Osteoblast (primary cell): ENCODE measurements around the gene EXPH5. TPM values are rescaled to one million over a fixed set of nuclear protein-coding genes. Genes with fewer than 3 reads are reported as not detected.
"Not testable (repeated sequence)": the region's sequence is repeated elsewhere in the genome, so short reads cannot be mapped to it uniquely, and the experiment has no call there.

ENCODE experiments used
- DNase-seq: peaks from one replicate; pipeline ENCODE4 v3.0.0; 2011; ENCODE audit warnings: low spot score, mixed read lengths; ENCODE audit not compliant: insufficient read length; ENCODE audit errors: missing footprints
- H2AFZ ChIP-seq: 2 replicates; pipeline ENCODE4 v1.6.0; 2011; ENCODE audit warnings: mild to moderate bottlenecking, low read length
- H3K27ac ChIP-seq: 2 replicates; pipeline ENCODE4 v1.5.1; 2011; ENCODE audit warnings: mild to moderate bottlenecking, low read depth, low read length, moderate library complexity
- H3K27me3 ChIP-seq: 2 replicates; pipeline ENCODE4 v1.6.0; 2012; ENCODE audit warnings: mild to moderate bottlenecking, control low read depth, inconsistent platforms, low read length, moderate library complexity; ENCODE audit not compliant: insufficient read depth
- H3K36me3 ChIP-seq: 2 replicates; pipeline ENCODE4 v1.5.1; 2011; ENCODE audit warnings: mild to moderate bottlenecking, low read length, control low read depth, moderate library complexity; ENCODE audit not compliant: insufficient read depth
- H3K4me1 ChIP-seq: 2 replicates; pipeline ENCODE4 v1.5.1; 2011; ENCODE audit warnings: mild to moderate bottlenecking, low read length, control low read depth, moderate library complexity; ENCODE audit not compliant: insufficient read depth
- H3K4me2 ChIP-seq: 2 replicates; pipeline ENCODE4 v1.6.0; 2011; ENCODE audit warnings: mild to moderate bottlenecking, low read length; ENCODE audit not compliant: insufficient read depth
- H3K4me3 ChIP-seq: fragments of 200-600 bp; sonication (generic); 3 replicates; pipeline ENCODE4 v1.5.1; 2012; ENCODE audit warnings: mild to moderate bottlenecking, low read length, inconsistent platforms; ENCODE audit not compliant: insufficient read depth
- H3K79me2 ChIP-seq: 2 replicates; pipeline ENCODE4 v1.6.0; 2012; ENCODE audit warnings: mild to moderate bottlenecking, low read length, control low read depth, inconsistent platforms; ENCODE audit not compliant: insufficient read depth
- H3K9me3 ChIP-seq: 2 replicates; pipeline ENCODE4 v1.5.1; 2011; ENCODE audit warnings: low read depth, low read length, control low read depth
- H4K20me1 ChIP-seq: 2 replicates; pipeline ENCODE4 v1.6.0; 2012; ENCODE audit warnings: mild to moderate bottlenecking, low read length, control low read depth; ENCODE audit not compliant: insufficient read depth
- CTCF ChIP-seq: IDR thresholded peaks from 2 replicates; pipeline ENCODE4 v1.5.1; 2011; ENCODE audit warnings: mild to moderate bottlenecking, low read depth, low read length, moderate library complexity; ENCODE audit errors: extremely low read depth
- total RNA-seq: library from RNA; depleted of rRNA; stranded (reverse); fragments of >200 nt; gene quantifications from 2 replicates; pipeline ENCODE4 v1.2.3, GENCODE V29; 2012

EXPH5 gene
- total RNA-seq, 1 donor: under 0.01 TPM

- no peak for TF ChIP-seq CTCF
- no peaks in the 10 kb centered on the region for H3K79me2 ChIP-seq
- peaks cover 24% of the 10 kb centered on the region for H3K27me3 ChIP-seq
- H3K4me3 ChIP-seq: no peak overlapping the region
- H2AFZ ChIP-seq: no peak overlapping the region
- H3K4me1 ChIP-seq: no peaks in the 10 kb centered on the region
- H3K36me3 ChIP-seq: no peaks in the 10 kb centered on the region
- no peaks in the 10 kb centered on the region for H4K20me1 ChIP-seq
- H3K4me2 ChIP-seq: no peak overlapping the region
- DNase-seq: no peak
- no peak overlapping the region for H3K27ac ChIP-seq
- H3K9me3 ChIP-seq: no peaks in the 10 kb centered on the region
Measured at GRCh38 chr11:108588287-108588686, 5.3 kb downstream of the EXPH5 start.

- no peaks in the 10 kb centered on the region for H3K79me2 ChIP-seq
- H3K36me3 ChIP-seq: no peaks in the 10 kb centered on the region
- DNase-seq: no peak
- no peaks in the 10 kb centered on the region for H3K9me3 ChIP-seq
- no peaks in the 10 kb centered on the region for H3K4me1 ChIP-seq
- no peak overlapping the region for H3K4me2 ChIP-seq
- TF ChIP-seq CTCF: no peak
- no peak overlapping the region for H3K27ac ChIP-seq
- H3K27me3 ChIP-seq: peaks cover 15% of the 10 kb centered on the region
- no peak overlapping the region for H2AFZ ChIP-seq
- no peaks in the 10 kb centered on the region for H4K20me1 ChIP-seq
- H3K4me3 ChIP-seq: no peak overlapping the region
Measured at GRCh38 chr11:108587109-108587508, 6.5 kb downstream of the EXPH5 start.

DNA sequence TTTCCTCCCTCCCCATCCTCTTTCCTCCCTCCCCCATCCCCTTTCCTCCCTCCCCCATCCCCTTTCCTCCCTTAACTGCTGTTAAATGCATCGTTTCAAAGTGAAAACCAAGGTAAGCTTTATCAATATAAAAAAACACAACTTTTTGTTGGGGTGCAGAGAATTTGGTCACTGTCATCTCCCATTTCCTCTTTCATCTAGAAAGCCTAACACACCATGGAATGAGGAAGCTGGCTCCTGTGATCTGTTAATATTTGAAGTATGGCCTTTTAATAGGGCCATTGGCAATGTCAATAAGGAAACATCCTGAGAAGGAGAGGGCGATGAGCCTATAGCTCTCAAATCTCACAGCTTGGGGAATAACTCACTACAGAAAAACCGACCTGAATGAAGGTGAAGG is 7.0 kb downstream of the EXPH5 start:
- no peak for TF ChIP-seq CTCF
- H3K4me3 ChIP-seq: no peak overlapping the region
- no peaks in the 10 kb centered on the region for H3K4me1 ChIP-seq
- no peak for DNase-seq
- H3K9me3 ChIP-seq: no peaks in the 10 kb centered on the region
- H4K20me1 ChIP-seq: no peaks in the 10 kb centered on the region
- H3K4me2 ChIP-seq: no peak overlapping the region
- H3K27ac ChIP-seq: no peak overlapping the region
- H3K79me2 ChIP-seq: no peaks in the 10 kb centered on the region
- peaks cover 13% of the 10 kb centered on the region for H3K27me3 ChIP-seq
- H2AFZ ChIP-seq: no peak overlapping the region
- H3K36me3 ChIP-seq: no peaks in the 10 kb centered on the region

GRCh38 chr11:108586185-108586584 is 7.4 kb downstream of the EXPH5 start:
- H3K27ac ChIP-seq: not testable (repeated sequence)

More at GRCh38 chr11:108586185-108586584, 7.4 kb downstream of the EXPH5 start:
- H3K79me2 ChIP-seq, H3K36me3 ChIP-seq, DNase-seq, H2AFZ ChIP-seq, H3K9me3 ChIP-seq, H3K4me2 ChIP-seq, H4K20me1 ChIP-seq, H3K4me1 ChIP-seq, H3K4me3 ChIP-seq: not testable (repeated sequence)
- peaks cover 13% of the 10 kb centered on the region for H3K27me3 ChIP-seq
